K562 (cell line): ENCODE measurements around the gene VPS18. TPM values are rescaled to one million over a fixed set of nuclear protein-coding genes. Genes with fewer than 3 reads are reported as not detected.

ENCODE experiments used
- BACH1 ChIP-seq: fragments of 200-800 bp; sonication (Bioruptor generic); IDR thresholded peaks from 2 replicates; pipeline ENCODE4 v1.6.1; 2016; ENCODE audit warnings: missing genetic modification characterization, missing compliant biosample characterization
- BMI1 ChIP-seq: fragments of 150-350 bp; IDR thresholded peaks from 2 replicates; pipeline ENCODE4 v1.6.1; 2014; ENCODE audit warnings: low read length
- BRF2 ChIP-seq: IDR thresholded peaks from 3 replicates; pipeline ENCODE4 v1.6.1; 2011; ENCODE audit warnings: borderline replicate concordance, mild to moderate bottlenecking; ENCODE audit not compliant: insufficient read length, insufficient read depth
- C11orf30 ChIP-seq: fragments of 450-650 bp; IDR thresholded peaks from 2 replicates; pipeline ENCODE4 v1.6.1; 2016; ENCODE audit warnings: low read depth, mild to moderate bottlenecking
- CREM ChIP-seq: IDR thresholded peaks from 2 replicates; pipeline ENCODE4 v1.6.1; 2014; ENCODE audit warnings: antibody characterized with exemption, low read depth
- DMBX1 ChIP-seq: fragments of 250-450 bp; sonication (Bioruptor Pico); IDR thresholded peaks from 2 replicates; pipeline ENCODE4 v1.8.0; 2022; ENCODE audit warnings: inconsistent platforms, mild to moderate bottlenecking, moderate library complexity, borderline replicate concordance
- EP400 ChIP-seq: fragments of 450-650 bp; IDR thresholded peaks from 2 replicates; pipeline ENCODE4 v1.6.1; 2017; ENCODE audit warnings: antibody characterized with exemption, mild to moderate bottlenecking, moderate library complexity
- FIP1L1 ChIP-seq: fragments of 200-400 bp; formaldehyde crosslinking; IDR thresholded peaks from 2 replicates; pipeline ENCODE4 v1.6.1; 2018; ENCODE audit warnings: mild to moderate bottlenecking, low read depth, low read length; ENCODE audit not compliant: poor library complexity, severe bottlenecking
- FOXK2 ChIP-seq, 2 experiments: fragments of 450-650 bp; IDR thresholded peaks in 1 of 2; conservative IDR thresholded peaks in 1 of 2; 2 replicates each; pipeline ENCODE4 v1.6.1; 2016; ENCODE audit warnings: low read depth in 2 of 2, mild to moderate bottlenecking in 1 of 2
- FOXP1 ChIP-seq: sonication (generic); formaldehyde crosslinking; IDR thresholded peaks from 2 replicates; pipeline ENCODE4 v1.8.0; 2022; ENCODE audit warnings: mild to moderate bottlenecking, missing genetic modification reagents
- KAT7 ChIP-seq: sonication (generic); formaldehyde crosslinking; IDR thresholded peaks from 2 replicates; pipeline ENCODE4 v1.8.0; 2022; ENCODE audit warnings: missing genetic modification reagents, mild to moderate bottlenecking, borderline replicate concordance
- NCOA1 ChIP-seq: fragments of 450-650 bp; IDR thresholded peaks from 2 replicates; pipeline ENCODE4 v1.6.1; 2016; ENCODE audit warnings: low read depth
- SMAD3 ChIP-seq: fragments of 450-650 bp; formaldehyde crosslinking; conservative IDR thresholded peaks from 2 replicates; pipeline ENCODE4 v1.4.0; 2020; ENCODE audit warnings: mild to moderate bottlenecking
- SPI1 ChIP-seq: IDR thresholded peaks from 2 replicates; pipeline ENCODE4 v1.6.1; 2011; ENCODE audit warnings: low read depth, low read length, control low read depth, borderline replicate concordance
- SRSF1 ChIP-seq: fragments of 200-400 bp; formaldehyde crosslinking; IDR thresholded peaks from 2 replicates; pipeline ENCODE4 v1.6.1; 2017; ENCODE audit warnings: mild to moderate bottlenecking, low read depth, low read length, moderate library complexity
- TAF7 ChIP-seq: fragments of 450-650 bp; IDR thresholded peaks from 2 replicates; pipeline ENCODE4 v1.6.1; 2016; ENCODE audit warnings: missing genetic modification characterization, missing compliant biosample characterization
- TAL1 ChIP-seq: fragments of 450-650 bp; IDR thresholded peaks from 2 replicates; pipeline ENCODE4 v1.6.1; 2016; ENCODE audit warnings: mild to moderate bottlenecking
- TBL1XR1 ChIP-seq, 2 experiments: IDR thresholded peaks; 2 replicates each; pipeline ENCODE4 v1.6.1; 2012; ENCODE audit warnings: improper control_type of control experiment in 2 of 2, low read length in 2 of 2, mild to moderate bottlenecking in 1 of 2
- WHSC1 ChIP-seq: IDR thresholded peaks from one replicate; pipeline ENCODE4 v1.6.1; 2012; ENCODE audit warnings: low read length, control low read depth, inconsistent platforms
- ZNF12 ChIP-seq: sonication (generic); formaldehyde crosslinking; IDR thresholded peaks from 2 replicates; pipeline ENCODE4 v1.4.0; 2020; ENCODE audit warnings: mild to moderate bottlenecking, missing genetic modification reagents
- ZNF212 ChIP-seq: fragments of 450-650 bp; formaldehyde crosslinking; IDR thresholded peaks from 2 replicates; pipeline ENCODE4 v1.4.0; 2020; ENCODE audit warnings: mild to moderate bottlenecking
- ZNF395 ChIP-seq: fragments of 200-800 bp; sonication (Bioruptor generic); IDR thresholded peaks from 2 replicates; pipeline ENCODE4 v1.6.1; 2017; ENCODE audit warnings: missing genetic modification characterization, missing compliant biosample characterization
- ZNF764 ChIP-seq: fragments of 250-450 bp; sonication (Bioruptor Pico); IDR thresholded peaks from 2 replicates; pipeline ENCODE4 v1.4.0; 2020; ENCODE audit warnings: low read depth, mild to moderate bottlenecking, moderate library complexity
- polyA plus RNA-seq, 8 experiments: library from polyadenylated mRNA; depleted of rRNA in 4 of 8; stranded (reverse) in 5 of 8; unstranded in 3 of 8; fragments of >200 nt; fragmentation: Nextera tagmentation in 2 of 8; fragmentation: Illumina TruSeq in 1 of 8; extraction: Ambion mirVana in 2 of 8; extraction: Trizol in 1 of 8; gene quantifications; 2 replicates each; pipeline versions ENCODE4 v1.2.1 to v1.2.3, GENCODE V29; 2011 to 2014; ENCODE audit warnings: inconsistent platforms in 1 of 8, missing spikeins in 1 of 8
- total RNA-seq, 7 experiments: library from RNA; depleted of rRNA in 6 of 7; stranded (reverse); fragments of >200 nt in 6 of 7; fragmentation: Illumina TruSeq in 2 of 7; extraction: Trizol in 2 of 7; gene quantifications; 2 replicates each; pipeline versions ENCODE4 v1.2.1 to v1.2.3, GENCODE V29; 2011 to 2021; ENCODE audit warnings: low replicate concordance in 1 of 7
- TF ChIP-seq, protein P1 (sequence below): fragments of 450-650 bp; formaldehyde crosslinking; IDR thresholded peaks from 2 replicates; pipeline ENCODE4 v1.4.0; 2022; ENCODE audit warnings: missing genetic modification characterization
- TF ChIP-seq, protein P2 (sequence below): fragments of 450-650 bp; formaldehyde crosslinking; IDR thresholded peaks from 2 replicates; pipeline ENCODE4 v1.4.0; 2020; ENCODE audit warnings: mild to moderate bottlenecking, moderate library complexity

Gene VPS18
- total and polyA plus RNA-seq, 9 of the 15 experiments (the other 6 are each of a cell fraction or from before 2014, with no cell fraction given): 0.73 to 19.9 (median 8.5) TPM

DNA sequence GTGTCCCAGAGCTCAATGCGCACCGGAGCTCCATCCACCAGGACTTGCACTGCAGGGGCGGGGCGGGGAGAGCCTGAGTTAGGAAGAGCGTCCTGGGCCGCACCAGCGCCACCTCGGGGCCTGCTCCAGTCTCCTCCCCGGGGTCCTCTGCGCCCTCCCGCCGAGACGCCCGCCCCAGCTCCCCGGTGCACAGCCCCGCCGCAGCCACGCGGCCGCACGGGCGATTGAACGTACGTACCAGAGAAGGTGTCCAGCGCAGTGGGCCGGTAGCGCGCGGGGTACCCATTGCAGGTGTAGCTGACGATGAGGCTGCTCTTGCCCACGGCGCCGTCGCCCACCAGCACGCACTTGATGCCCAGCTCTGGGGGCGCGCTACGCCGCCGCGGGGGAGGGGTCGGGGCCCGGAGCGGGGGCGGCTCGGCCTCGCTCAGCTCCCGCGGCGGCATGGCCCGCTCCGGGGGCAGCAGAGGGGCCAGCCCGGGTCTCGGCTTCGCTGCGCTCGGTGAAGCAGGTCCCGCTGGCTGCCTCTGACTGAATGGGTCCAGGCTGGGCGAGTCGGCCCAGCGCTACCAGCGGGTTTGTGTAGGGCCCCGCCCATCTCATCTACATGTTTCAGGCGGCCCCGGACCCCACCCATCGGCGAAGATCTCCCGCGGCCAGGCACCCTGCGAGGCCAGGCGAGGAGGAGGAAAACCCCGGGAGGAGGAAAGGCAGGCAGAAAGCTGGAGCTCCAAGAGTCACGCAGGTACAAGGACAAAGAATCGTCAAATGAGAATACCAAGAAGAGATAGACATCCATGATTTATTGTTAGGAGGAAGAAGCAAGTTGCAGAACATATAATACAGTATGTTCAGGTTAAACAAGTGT lies 20.3 kb upstream of the VPS18 start, which contains the start of gene RHOV (continued):
- TF ChIP-seq TAF7 (no peak), C11orf30 (no peak), FOXP1 (CRISPR knock-in tag) (peak; percentile 75; the same call in 1 of the 2 replicates), ZNF764 (CRISPR knock-in tag) (no peak), ZNF395 (CRISPR knock-in tag) (no peak), SRSF1 (no peak), SPI1 (no peak), CREM (no peak), ZNF212 (CRISPR knock-in tag) (no peak), DMBX1 (CRISPR knock-in tag) (no peak), ZNF12 (CRISPR knock-in tag) (no peak), WHSC1 (no peak), FOXK2 (conservative IDR thresholded peaks at IDR 0.05 in 1 of 2, IDR thresholded peaks at IDR 0.05 in 1 of 2; ENCODE audit: low read depth in 2 of 2) (no peak), EP400 (peak; percentile 62), SMAD3 (no peak), TBL1XR1 (IDR thresholded peaks at IDR 0.05; ENCODE audit: low read length in 2 of 2) (no peak), TAL1 (no peak), BACH1 (no peak), BMI1 (no peak), NCOA1 (no peak), BRF2 (no peak), FIP1L1 (no peak), KAT7 (CRISPR knock-in tag) (peak; percentile 72; the same call in 1 of the 2 replicates)
- TF ChIP-seq, protein P1, sequence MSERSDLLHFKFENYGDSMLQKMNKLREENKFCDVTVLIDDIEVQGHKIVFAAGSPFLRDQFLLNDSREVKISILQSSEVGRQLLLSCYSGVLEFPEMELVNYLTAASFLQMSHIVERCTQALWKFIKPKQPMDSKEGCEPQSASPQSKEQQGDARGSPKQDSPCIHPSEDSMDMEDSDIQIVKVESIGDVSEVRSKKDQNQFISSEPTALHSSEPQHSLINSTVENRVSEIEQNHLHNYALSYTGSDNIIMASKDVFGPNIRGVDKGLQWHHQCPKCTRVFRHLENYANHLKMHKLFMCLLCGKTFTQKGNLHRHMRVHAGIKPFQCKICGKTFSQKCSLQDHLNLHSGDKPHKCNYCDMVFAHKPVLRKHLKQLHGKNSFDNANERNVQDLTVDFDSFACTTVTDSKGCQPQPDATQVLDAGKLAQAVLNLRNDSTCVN (CRISPR knock-in tag): no peak
- TF ChIP-seq, protein P2, sequence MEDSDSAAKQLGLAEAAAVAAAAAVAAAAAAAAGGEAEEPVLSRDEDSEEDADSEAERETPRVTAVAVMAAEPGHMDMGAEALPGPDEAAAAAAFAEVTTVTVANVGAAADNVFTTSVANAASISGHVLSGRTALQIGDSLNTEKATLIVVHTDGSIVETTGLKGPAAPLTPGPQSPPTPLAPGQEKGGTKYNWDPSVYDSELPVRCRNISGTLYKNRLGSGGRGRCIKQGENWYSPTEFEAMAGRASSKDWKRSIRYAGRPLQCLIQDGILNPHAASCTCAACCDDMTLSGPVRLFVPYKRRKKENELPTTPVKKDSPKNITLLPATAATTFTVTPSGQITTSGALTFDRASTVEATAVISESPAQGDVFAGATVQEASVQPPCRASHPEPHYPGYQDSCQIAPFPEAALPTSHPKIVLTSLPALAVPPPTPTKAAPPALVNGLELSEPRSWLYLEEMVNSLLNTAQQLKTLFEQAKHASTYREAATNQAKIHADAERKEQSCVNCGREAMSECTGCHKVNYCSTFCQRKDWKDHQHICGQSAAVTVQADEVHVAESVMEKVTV (CRISPR knock-in tag): no peak
